A673 (cell line): ENCODE results near the gene GSTM3. TPM values are rescaled to one million over a fixed set of nuclear protein-coding genes. Genes with fewer than 3 reads are reported as not detected.

ENCODE experiments used
- BruUV-seq: library from RNA; stranded (reverse); fragments of 400-500 nt; replicated peaks from 2 replicates; lab custom pipeline; 2021; lab: Mats Ljungman, UMichigan
- CTCF ChIA-PET: fragments of 300-600 bp; sonication (Branson Sonifier 250); formaldehyde crosslinking; loops from one replicate; lab custom pipeline; 2022; ENCODE audit warnings: antibody characterized with exemption; lab: Charles Lee
- POLR2A ChIA-PET: fragments of 300-600 bp; sonication (Branson Sonifier 250); formaldehyde crosslinking; loops from one replicate; lab custom pipeline; 2022; ENCODE audit warnings: antibody characterized with exemption; ENCODE audit not compliant: low non-redundant PET; lab: Charles Lee
- DNase-seq: peaks from one replicate; pipeline ENCODE4 v3.0.0-alpha.2; 2015; ENCODE audit warnings: low spot score
- H3K27ac ChIP-seq: fragments of 200-600 bp; sonication (generic); 2 replicates; pipeline ENCODE4 v1.5.1; 2016; ENCODE audit warnings: mixed run types, low read depth, mild to moderate bottlenecking, mixed read lengths, antibody characterized with exemption, low read length; ENCODE audit not compliant: poor library complexity, severe bottlenecking
- H3K27me3 ChIP-seq: fragments of 200-600 bp; sonication (generic); replicated peaks from 2 replicates; pipeline ENCODE4 v1.6.1; 2017; ENCODE audit warnings: mixed run types, low read depth, mild to moderate bottlenecking, mixed read lengths, antibody characterized with exemption, low read length; ENCODE audit not compliant: insufficient read depth, poor library complexity
- H3K36me3 ChIP-seq: fragments of 200-600 bp; sonication (generic); 2 replicates; pipeline ENCODE4 v1.6.1; 2016; ENCODE audit warnings: mixed run types, mild to moderate bottlenecking, mixed read lengths, antibody characterized with exemption, low read length; ENCODE audit not compliant: insufficient read depth, poor library complexity, severe bottlenecking
- H3K4me1 ChIP-seq: fragments of 200-600 bp; sonication (generic); 2 replicates; pipeline ENCODE4 v1.6.1; 2017; ENCODE audit warnings: mixed run types, mild to moderate bottlenecking, mixed read lengths, antibody characterized with exemption, low read length; ENCODE audit not compliant: insufficient read depth, poor library complexity, severe bottlenecking
- H3K4me3 ChIP-seq: fragments of 200-600 bp; sonication (generic); 2 replicates; pipeline ENCODE4 v1.5.1; 2016; ENCODE audit warnings: low read depth, mixed run types, mild to moderate bottlenecking, mixed read lengths, low read length; ENCODE audit not compliant: poor library complexity, severe bottlenecking
- H3K9me3 ChIP-seq: fragments of 200-600 bp; sonication (generic); 2 replicates; pipeline ENCODE4 v1.6.1; 2016; ENCODE audit warnings: mixed run types, low read depth, mild to moderate bottlenecking, mixed read lengths, antibody characterized with exemption, low read length; ENCODE audit not compliant: poor library complexity, severe bottlenecking
- EZH2 ChIP-seq: fragments of 200-600 bp; sonication (generic); IDR thresholded peaks from 2 replicates; pipeline ENCODE4 v1.6.1; 2017; ENCODE audit warnings: borderline replicate concordance, low read depth, mild to moderate bottlenecking, mixed read lengths, antibody characterized with exemption, low read length; ENCODE audit not compliant: poor library complexity, severe bottlenecking
- intact Hi-C: fragments of 100-400 bp; cut with micrococcal nuclease; formaldehyde crosslinking; loops from one replicate; pipeline ENCODE4 v1.10.0; 2022; ENCODE audit not compliant: unreplicated experiment
- total RNA-seq: library from RNA; stranded (reverse); gene quantifications from 2 replicates; pipeline ENCODE4 v1.2.3, GENCODE V29; 2021
- TF ChIP-seq, protein P1 (sequence below): fragments of 300-800, 200-600 bp; sonication (generic); conservative IDR thresholded peaks from 2 replicates; pipeline ENCODE4 v1.5.1; 2017; ENCODE audit warnings: low read depth, mild to moderate bottlenecking, antibody characterized with exemption, low read length, moderate library complexity, mixed read lengths

Gene GSTM3
- total RNA-seq, 1 experiment from 2014 or later: 72.2 TPM

- H3K27me3 ChIP-seq: no peaks in the 10 kb centered on the region
- no peak overlapping the region for H3K4me3 ChIP-seq
- TF ChIP-seq, protein P1, sequence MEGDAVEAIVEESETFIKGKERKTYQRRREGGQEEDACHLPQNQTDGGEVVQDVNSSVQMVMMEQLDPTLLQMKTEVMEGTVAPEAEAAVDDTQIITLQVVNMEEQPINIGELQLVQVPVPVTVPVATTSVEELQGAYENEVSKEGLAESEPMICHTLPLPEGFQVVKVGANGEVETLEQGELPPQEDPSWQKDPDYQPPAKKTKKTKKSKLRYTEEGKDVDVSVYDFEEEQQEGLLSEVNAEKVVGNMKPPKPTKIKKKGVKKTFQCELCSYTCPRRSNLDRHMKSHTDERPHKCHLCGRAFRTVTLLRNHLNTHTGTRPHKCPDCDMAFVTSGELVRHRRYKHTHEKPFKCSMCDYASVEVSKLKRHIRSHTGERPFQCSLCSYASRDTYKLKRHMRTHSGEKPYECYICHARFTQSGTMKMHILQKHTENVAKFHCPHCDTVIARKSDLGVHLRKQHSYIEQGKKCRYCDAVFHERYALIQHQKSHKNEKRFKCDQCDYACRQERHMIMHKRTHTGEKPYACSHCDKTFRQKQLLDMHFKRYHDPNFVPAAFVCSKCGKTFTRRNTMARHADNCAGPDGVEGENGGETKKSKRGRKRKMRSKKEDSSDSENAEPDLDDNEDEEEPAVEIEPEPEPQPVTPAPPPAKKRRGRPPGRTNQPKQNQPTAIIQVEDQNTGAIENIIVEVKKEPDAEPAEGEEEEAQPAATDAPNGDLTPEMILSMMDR: no peak
- no peak for TF ChIP-seq EZH2
- no peak for DNase-seq
- no peaks in the 10 kb centered on the region for H3K36me3 ChIP-seq
- ChIA-PET CTCF (interaction anchor here (0.6 to 4.5 kb wide), 10 partner anchors 15 to 235 kb away, joined by 3 to 95 read pairs (median 6); partner anchors contain the start of gene AHCYL1), POLR2A (no interaction called here)
- intact Hi-C loops: loop anchor here (1.0 to 10.0 kb wide), 3 partner anchors 208 to 338 kb away; partner anchors contain the start of genes AHCYL1 and UBL4B
- peaks cover 7% of the 10 kb centered on the region for H3K4me1 ChIP-seq
- no peaks in the 10 kb centered on the region for H3K9me3 ChIP-seq
- BruUV-seq: no TSS peak
- H3K27ac ChIP-seq: no peak overlapping the region
These were observed 35.5 kb upstream of the GSTM3 start for GRCh38 chr1:109776206-109776835.

GRCh38 chr1:109775398-109775797 is 34.6 kb upstream of the GSTM3 start:
- H3K4me1 ChIP-seq: peaks cover 7% of the 10 kb centered on the region
- no peaks in the 10 kb centered on the region for H3K36me3 ChIP-seq
- no TSS peak for BruUV-seq
- no peak for TF ChIP-seq EZH2
- TF ChIP-seq, protein P1: no peak
- CTCF ChIA-PET: interaction anchor here (1.6 to 4.5 kb wide), 3 partner anchors 135 to 230 kb away, joined by 23 to 95 read pairs (median 36); partner anchors contain the start of gene AHCYL1
- no peak overlapping the region for H3K4me3 ChIP-seq
- no peaks in the 10 kb centered on the region for H3K27me3 ChIP-seq
- intact Hi-C loops: loop anchor here (10.0 kb wide), 2 partner anchors 239 to 339 kb away; partner anchors contain the start of gene UBL4B
- H3K9me3 ChIP-seq: no peaks in the 10 kb centered on the region
- H3K27ac ChIP-seq: no peak overlapping the region
- DNase-seq: no peak
- POLR2A ChIA-PET: interaction anchor here (0.9 kb wide), 1 partner anchor 30 kb away, joined by 3 read pairs; no protein-coding TSS in a partner anchor

- ChIA-PET POLR2A (no interaction called here), CTCF (interaction anchor here (0.7 to 4.5 kb wide), 6 partner anchors 133 to 258 kb away, joined by 3 to 95 read pairs (median 14); partner anchors contain the start of genes AHCYL1 and GNAI3)
- H3K27me3 ChIP-seq: no peaks in the 10 kb centered on the region
- H3K27ac ChIP-seq: no peak overlapping the region
- H3K4me1 ChIP-seq: peaks cover 7% of the 10 kb centered on the region
- TF ChIP-seq, protein P1: no peak
- no peak for TF ChIP-seq EZH2
- H3K36me3 ChIP-seq: no peaks in the 10 kb centered on the region
- intact Hi-C loops: loop anchor here (1.0 to 10.0 kb wide), 4 partner anchors 132 to 341 kb away; partner anchors contain the start of gene UBL4B
- DNase-seq: no peak
- BruUV-seq: no TSS peak
- no peaks in the 10 kb centered on the region for H3K9me3 ChIP-seq
- no peak overlapping the region for H3K4me3 ChIP-seq
These were observed 33.2 kb upstream of the GSTM3 start for GRCh38 chr1:109773900-109774485.
